H1 (cell line): Measurements from ENCODE around the gene TSEN34. TPM values are rescaled to one million over a fixed set of nuclear protein-coding genes. Genes with fewer than 3 reads are reported as not detected.

Experiments
- MAFK ChIP-seq: IDR thresholded peaks from 2 replicates; pipeline ENCODE4 v1.6.1; 2012; ENCODE audit warnings: low read depth, mild to moderate bottlenecking, improper control_type of control experiment, low read length
- PHF8 ChIP-seq: fragments of 200-600 bp; sonication (generic); conservative IDR thresholded peaks from 2 replicates; pipeline ENCODE4 v1.7.1; 2012; ENCODE audit warnings: low read depth, mild to moderate bottlenecking, inconsistent platforms, low read length, moderate library complexity
- polyA plus RNA-seq, 7 experiments: library from polyadenylated mRNA; depleted of rRNA in 3 of 7; stranded (reverse) in 5 of 7; unstranded in 2 of 7; fragments of >200 nt in 5 of 7; fragments of 200-250 nt in 2 of 7; gene quantifications; 1 replicate in 5 of 7; 2 replicates in 1 of 7; 4 replicates in 1 of 7; pipeline versions ENCODE4 v1.2.1 to v1.2.3, GENCODE V29; 2011 to 2013; ENCODE audit warnings: missing spikeins in 2 of 7, mixed read lengths in 2 of 7
- total RNA-seq: library from RNA; stranded (reverse); fragmentation: NEBNext Ultra II Directional; extraction: Animal tissue kit (Norgen Biotek cat#: 25700); gene quantifications from 2 replicates; pipeline ENCODE4 v1.2.1, GENCODE V29; 2021
- TF ChIP-seq, protein P1 (sequence below): IDR thresholded peaks from 2 replicates; pipeline ENCODE4 v1.6.1; 2012; ENCODE audit warnings: low read length, inconsistent platforms

Gene TSEN34
- total and polyA plus RNA-seq, 2 of the 8 experiments (the other 6 are each of a cell fraction or from before 2014, with no cell fraction given), result 22.5 to 52.3 TPM

DNA sequence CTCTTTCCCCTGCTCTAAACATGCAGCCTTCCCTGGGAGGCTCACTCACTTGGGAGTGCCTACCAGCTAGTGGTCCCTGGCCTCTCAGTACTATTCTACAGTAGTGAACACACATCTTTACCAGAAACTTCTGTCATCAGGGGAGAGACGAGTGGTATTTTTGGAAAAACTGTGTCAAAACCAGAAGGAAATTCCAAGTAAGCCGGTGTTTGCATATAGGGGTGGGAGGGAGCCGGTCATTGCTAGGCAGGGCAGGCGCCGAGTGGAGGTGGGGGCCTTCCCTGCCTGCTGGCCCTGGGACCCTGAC lies 16.5 kb downstream of the TSEN34 start (continued):
- TF ChIP-seq, protein P1, sequence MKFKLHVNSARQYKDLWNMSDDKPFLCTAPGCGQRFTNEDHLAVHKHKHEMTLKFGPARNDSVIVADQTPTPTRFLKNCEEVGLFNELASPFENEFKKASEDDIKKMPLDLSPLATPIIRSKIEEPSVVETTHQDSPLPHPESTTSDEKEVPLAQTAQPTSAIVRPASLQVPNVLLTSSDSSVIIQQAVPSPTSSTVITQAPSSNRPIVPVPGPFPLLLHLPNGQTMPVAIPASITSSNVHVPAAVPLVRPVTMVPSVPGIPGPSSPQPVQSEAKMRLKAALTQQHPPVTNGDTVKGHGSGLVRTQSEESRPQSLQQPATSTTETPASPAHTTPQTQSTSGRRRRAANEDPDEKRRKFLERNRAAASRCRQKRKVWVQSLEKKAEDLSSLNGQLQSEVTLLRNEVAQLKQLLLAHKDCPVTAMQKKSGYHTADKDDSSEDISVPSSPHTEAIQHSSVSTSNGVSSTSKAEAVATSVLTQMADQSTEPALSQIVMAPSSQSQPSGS, result no peak; the same call in 1 of the 2 replicates
- TF ChIP-seq PHF8, result no peak
- TF ChIP-seq MAFK, result no peak
